HEK293T (cell line): ENCODE data around the gene MCHR2.

Experiments used
- ARNT ChIP-seq: fragments of 450-650 bp; IDR thresholded peaks from 2 replicates; pipeline ENCODE4 v1.6.1; 2017; ENCODE audit warnings: mild to moderate bottlenecking
- ELF4 ChIP-seq: fragments of 450-650 bp; IDR thresholded peaks from 2 replicates; pipeline ENCODE4 v1.6.1; 2017; ENCODE audit warnings: antibody characterized with exemption
- FOXA1 ChIP-seq: fragments of 450-650 bp; IDR thresholded peaks from 2 replicates; pipeline ENCODE4 v1.6.1; 2016; ENCODE audit warnings: mild to moderate bottlenecking
- FOXM1 ChIP-seq: fragments of 450-650 bp; IDR thresholded peaks from 2 replicates; pipeline ENCODE4 v1.6.1; 2017; ENCODE audit warnings: mild to moderate bottlenecking, borderline replicate concordance
- HDGF ChIP-seq: fragments of 450-650 bp; IDR thresholded peaks from 2 replicates; pipeline ENCODE4 v1.6.1; 2017; ENCODE audit warnings: antibody characterized with exemption, borderline replicate concordance
- L3MBTL2 ChIP-seq: fragments of 450-650 bp; conservative IDR thresholded peaks from 2 replicates; pipeline ENCODE4 v1.6.1; 2016; ENCODE audit warnings: mild to moderate bottlenecking
- LEF1 ChIP-seq: fragments of 450-650 bp; IDR thresholded peaks from 2 replicates; pipeline ENCODE4 v1.6.1; 2017; ENCODE audit warnings: mild to moderate bottlenecking, borderline replicate concordance
- SP1 ChIP-seq: fragments of 450-650 bp; IDR thresholded peaks from 2 replicates; pipeline ENCODE4 v1.6.1; 2017
- SUZ12 ChIP-seq: fragments of 450-650 bp; IDR thresholded peaks from 2 replicates; pipeline ENCODE4 v1.6.1; 2016; ENCODE audit warnings: mild to moderate bottlenecking
- TARDBP ChIP-seq: fragments of 450-650 bp; IDR thresholded peaks from 2 replicates; pipeline ENCODE4 v1.6.1; 2016
- ZNF384 ChIP-seq: fragments of 450-650 bp; IDR thresholded peaks from 2 replicates; pipeline ENCODE4 v1.6.1; 2016

DNA sequence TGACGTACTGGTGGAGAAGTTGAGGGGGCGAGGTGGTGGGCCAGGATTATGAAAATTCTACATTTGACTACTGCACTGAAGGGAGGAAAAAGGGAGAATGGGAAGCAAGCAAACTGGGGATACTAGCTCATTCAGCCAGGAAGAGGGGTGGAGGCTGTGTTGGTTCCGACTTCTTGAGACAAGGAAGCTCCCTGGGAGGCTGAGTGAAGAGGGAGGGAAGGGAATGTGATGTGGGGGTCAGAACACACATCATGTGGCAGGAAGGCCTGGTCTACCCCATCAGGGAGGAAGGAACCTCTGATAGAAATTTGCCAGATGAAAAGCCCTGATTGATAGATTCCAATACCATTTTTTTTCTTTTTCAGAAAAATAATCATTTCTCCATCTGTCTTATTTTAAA, 28.8 kb upstream of the MCHR2 start:
- TF ChIP-seq LEF1 (no peak), ZNF384 (no peak), TARDBP (no peak), HDGF (no peak), SP1 (no peak), SUZ12 (no peak), ARNT (no peak), FOXM1 (no peak), ELF4 (no peak), FOXA1 (no peak), L3MBTL2 (no peak)
